ENCODE results near the gene RPL22L1. TPM values are rescaled to one million over a fixed set of nuclear protein-coding genes. Genes with fewer than 3 reads are reported as not detected.

The RPL22L1 gene
- total and polyA plus RNA-seq, 2 experiments from 2014 or later, result 63.1 to 168 TPM

Other genes starting within 250 kb of the RPL22L1 start
- 4.5 and 8.2 TPM in 2 replicates for gene EIF5A2, start 38.4 kb upstream of the RPL22L1 start, total RNA-seq
- gene EIF5A2, start 38.4 kb upstream of the RPL22L1 start, polyA plus RNA-seq, result 4.8 and 5.3 TPM in 2 replicates
- gene SLC2A2, start 156.5 kb upstream of the RPL22L1 start, total RNA-seq, result 123 and 133 TPM in 2 replicates
- gene SLC2A2, start 156.5 kb upstream of the RPL22L1 start, polyA plus RNA-seq, result 21.7 and 40.8 TPM in 2 replicates